HG03135 (cell line): Measurements from ENCODE around the gene COPS9.

Experiments
- ATAC-seq: cut with Tn5 transposase; IDR thresholded peaks from one replicate; pipeline ENCODE4 v1.9.1; 2021; ENCODE audit warnings: mild to moderate bottlenecking, moderate library complexity; ENCODE audit not compliant: unreplicated experiment

Gene COPS9

GRCh38 chr2:240166761-240167587, 30.9 kb upstream of the COPS9 start:
- ATAC-seq = no peak

DNA sequence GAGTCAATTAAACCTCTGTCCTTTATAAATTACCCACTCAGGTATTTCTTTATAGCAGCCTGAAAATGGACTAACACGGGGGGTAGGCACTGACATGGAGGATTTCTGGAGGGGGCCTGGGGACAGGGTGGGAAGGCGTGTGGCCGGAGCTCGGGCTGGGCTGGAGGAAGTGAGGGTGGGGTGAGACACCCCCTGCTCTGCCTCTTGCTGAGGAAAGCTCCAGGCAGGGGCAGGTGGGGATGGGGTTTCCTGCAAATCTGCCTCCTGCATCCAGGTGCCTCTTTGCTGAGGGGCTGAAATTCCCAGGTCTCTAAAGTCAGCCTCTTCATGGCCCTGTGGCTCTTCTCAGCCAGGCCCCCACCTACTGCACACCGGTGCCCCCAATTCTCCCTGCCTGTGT, 30.1 kb upstream of the COPS9 start:
- no peak for ATAC-seq

DNA sequence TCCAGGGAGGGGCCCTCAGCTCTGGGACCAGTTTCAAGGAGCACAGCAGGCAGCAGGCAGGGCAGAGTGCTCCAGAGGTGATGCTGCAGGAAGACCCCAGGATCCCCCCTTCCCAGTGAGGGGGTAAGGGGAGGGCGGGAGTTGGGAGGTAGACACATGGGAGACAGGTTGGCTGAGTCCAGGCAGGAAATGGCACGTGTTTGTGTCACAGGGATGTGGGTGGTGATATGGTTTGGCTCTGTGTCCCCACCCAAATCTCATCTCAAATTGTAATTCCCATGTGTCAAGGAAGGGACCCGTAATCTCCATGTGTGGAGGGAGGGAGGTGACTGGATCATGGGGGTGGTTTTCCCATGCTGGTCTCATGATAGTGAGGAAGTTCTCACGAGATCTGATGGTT, 29.6 kb upstream of the COPS9 start:
- no peak for ATAC-seq

GRCh38 chr2:240165034-240165433, 28.9 kb upstream of the COPS9 start:
- ATAC-seq = no peak

DNA sequence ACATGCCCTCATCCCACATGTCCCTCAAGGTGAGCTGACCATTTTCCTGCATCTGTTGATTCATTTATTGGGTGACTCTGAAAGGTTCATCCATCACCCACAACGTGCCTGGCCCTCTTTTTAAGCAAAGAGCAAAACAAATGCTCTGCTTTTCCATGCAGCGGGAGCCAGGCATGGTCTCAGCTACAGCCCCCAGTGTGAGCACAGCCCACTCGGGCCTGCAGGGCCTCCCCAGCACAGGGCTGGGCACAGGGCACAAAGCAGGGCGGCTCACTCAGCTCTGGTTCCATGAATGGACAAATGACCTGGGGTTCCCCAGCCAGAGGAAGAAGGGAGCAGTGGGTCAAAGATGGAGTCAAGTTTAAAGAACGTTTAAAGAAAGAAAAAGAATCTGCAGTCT, 28.5 kb upstream of the COPS9 start:
- no peak for ATAC-seq

GRCh38 chr2:240163844-240164574, 27.9 kb upstream of the COPS9 start:
- no peak for ATAC-seq

DNA sequence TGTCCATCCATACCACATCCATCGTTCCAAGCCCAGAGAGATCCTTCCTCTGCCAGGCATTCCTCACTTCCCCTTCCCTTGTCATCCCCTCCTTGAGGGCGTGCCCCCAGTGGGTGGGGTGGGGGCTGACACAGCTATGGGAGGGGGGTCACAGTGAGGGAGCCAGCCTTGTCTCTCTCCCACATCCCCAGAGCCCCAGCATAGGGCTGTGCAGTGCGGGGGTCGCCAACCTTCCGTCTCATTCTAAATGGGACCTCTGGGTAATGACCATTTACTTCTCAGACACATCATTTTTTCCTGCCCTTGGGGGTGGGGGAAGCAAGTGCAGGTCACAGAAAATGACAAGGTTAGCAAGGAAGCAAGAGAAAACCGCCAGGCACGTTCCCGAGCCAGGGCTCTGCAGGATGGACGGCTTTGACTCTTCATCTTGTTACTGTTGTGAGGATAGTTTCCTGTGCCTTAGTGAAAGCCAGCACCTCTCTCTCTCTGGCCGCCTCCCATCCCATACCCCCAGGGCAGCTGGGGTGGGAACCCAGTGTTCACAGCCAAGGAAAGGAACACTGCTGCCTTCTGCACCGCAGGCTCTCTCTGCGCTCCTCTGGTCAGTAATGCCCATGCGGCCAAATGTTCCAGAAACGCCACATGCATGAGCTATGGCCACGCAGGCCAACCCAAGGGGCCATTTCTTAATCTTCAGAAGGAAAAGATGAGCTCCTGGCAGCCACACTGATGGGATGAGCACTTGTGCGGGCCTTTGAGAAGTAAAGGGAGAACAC, 27.0 kb upstream of the COPS9 start:
- ATAC-seq = no peak

DNA sequence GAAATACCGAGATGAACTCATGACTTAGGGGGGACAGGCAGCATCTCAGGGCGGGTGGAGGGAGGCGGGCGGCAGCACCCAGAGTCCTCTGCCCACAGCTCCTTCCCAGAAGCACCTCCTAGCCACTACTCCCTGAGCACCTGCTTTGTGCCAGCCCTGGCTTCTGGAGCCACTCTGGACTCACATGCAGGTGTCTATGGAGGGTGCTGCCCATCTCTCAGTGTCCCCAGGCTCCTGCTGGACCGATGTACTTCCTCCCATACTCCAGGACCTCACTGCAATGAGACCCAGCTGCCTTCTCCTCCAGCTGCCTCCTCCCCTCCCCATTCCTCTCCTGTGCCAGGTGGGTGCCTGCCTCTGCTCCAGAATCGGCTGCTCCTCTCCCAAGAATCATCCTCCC, 26.4 kb upstream of the COPS9 start:
- ATAC-seq = no peak

DNA sequence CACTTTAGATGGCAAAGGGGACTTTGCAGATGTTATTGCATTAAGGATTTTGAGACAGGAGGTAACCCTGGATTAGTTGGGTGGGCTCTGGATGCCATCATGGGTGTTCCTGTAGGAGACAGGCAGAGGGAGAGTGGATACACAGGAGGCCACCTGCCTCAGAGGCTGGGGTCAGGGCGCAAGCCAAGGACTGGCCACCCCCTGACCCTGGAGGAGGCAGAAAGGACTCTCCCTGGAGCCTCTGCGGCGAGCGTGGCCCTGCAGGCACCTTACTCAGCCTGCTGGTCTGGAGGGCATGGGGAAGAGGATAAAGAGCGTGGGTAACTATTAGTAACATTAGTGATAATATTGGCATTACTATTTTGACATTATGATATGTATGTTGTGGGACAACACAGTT, 25.9 kb upstream of the COPS9 start:
- ATAC-seq = no peak

DNA sequence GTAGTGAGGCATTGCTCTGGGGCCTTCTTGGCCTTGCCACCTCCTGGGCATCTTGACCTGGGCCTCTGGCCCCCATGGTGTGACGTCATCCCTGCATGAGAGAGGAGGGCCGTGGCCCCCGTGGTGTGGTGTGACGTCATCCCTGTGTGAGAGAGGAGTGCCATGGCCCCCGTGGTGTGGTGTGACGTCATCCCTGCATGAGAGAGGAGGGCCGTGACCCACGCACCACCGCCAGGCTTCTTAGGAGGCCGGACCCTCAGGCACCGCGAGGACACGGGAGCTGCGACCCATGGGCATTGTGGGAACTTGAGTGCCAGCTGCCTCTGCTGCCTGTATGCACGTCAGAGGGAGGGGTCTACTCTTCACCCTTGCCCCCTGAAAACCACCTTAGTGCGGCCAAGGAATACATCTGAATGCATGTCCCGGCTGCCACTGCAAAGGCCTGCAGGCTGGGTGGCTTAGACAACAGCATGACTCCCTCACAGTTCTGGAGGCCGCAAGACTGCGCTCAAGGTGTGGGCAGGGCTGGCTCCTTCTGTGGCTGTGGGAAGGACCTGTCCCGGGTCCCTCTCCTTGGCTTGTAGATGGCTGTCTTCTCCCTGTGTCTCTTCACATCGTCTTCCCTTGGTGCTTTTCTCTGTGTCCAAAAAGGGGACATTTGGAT, 25.1 kb upstream of the COPS9 start:
- ATAC-seq = no peak

DNA sequence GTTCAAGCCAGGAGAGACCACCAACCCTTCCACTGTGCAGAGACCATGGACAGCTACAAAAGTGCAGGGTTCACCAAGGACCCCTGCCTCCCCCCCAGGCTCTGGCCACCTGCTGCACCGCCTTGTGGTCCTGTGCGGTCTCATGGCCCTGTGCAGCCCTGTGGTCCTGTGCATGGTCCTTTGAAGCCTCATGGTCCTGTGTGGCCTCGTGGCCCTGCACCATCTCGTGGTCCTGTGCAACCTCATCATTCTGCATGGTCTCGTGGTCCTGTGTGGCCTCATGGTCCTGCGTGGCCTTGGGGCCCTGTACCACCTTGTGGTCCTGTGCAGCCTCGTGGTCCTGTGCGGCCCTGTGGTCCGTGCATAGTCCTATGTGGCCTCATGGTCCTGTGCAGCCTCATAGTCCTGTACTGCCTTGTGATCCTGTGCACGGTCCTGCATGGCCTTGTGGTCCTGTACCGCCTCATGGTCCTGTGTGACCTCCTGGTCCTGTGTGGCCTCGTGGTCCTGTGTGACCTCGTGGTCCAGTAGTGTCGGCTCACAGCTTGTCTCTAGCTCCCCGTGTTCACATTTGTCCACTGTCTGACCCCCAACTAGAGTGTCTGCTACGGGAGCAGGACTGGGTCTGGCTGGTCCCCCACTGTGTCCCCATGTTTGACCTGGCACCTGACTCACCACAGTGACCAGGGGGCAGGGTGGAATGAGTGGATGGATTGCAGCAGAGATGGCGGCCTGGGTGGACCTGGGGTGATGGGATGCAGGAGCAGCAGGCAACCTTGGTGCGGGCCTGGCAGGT, 24.4 kb upstream of the COPS9 start:
- ATAC-seq = no peak

DNA sequence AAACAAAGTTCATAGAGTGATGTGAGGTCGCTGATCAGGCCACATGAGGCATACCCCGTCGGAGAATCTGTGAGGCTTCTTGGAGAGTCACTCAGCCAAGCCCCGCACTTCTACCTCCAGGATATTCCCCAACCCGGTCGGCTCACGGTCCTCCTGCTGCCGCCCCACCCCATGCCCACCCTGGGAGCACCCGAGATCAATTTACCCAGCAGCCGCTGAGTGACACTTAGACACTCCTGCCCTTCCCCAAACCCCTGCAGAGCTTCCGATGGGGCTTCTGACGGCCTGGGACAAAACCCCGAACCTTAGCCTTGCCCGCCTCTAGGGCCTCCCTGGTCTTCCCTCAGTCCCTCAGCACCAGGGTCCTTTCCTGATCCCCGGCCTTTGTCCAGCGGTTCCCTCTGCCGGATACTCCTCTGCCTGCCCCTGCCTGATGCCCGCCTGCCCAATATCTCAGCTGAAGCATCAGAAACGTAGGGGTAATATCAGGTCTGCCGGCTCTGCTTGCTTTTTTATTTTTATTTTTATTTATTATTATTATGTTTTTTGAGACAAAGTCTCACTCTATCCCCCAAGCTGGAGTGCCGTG, 23.2 kb upstream of the COPS9 start:
- no peak for ATAC-seq

GRCh38 chr2:240157147-240157470, 21.0 kb upstream of the COPS9 start:
- ATAC-seq = no peak

- ATAC-seq = no peak
Measured at GRCh38 chr2:240156435-240157146, 20.5 kb upstream of the COPS9 start.

DNA sequence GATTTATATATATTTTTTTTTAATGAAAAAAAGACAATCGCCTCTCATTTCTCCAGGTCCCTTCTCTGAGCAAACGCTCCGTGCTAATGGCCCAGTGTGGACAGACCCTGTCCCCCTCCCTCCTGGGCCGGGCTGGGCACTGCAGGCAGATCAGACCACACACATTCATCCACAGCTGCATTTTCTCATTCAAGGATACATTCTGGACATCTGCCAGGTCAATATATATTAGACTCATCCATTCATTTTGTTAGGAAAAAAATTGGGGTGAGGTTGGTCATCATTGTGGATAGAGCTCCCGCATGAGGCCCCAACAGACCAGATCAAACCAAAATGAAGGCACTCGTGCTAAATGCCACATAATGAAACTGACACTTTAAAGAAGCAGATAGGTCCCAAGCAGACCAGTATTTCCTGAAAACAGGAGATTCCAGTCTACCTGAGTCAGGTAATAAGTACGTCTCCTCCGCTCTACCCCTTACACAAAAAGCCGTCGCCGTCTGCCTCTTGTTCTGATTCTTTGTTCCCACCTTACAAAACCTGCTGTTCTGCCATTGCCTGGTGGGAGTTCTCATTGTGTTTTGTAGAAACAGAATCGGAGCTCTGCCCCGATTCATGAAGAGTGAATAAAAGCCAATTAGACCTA, 19.8 kb upstream of the COPS9 start:
- no peak for ATAC-seq

GRCh38 chr2:240155048-240155744, 19.1 kb upstream of the COPS9 start:
- no peak for ATAC-seq

- no peak for ATAC-seq
Measured at GRCh38 chr2:240154606-240155005, 18.5 kb upstream of the COPS9 start.

GRCh38 chr2:240153418-240153817, 17.3 kb upstream of the COPS9 start:
- no peak for ATAC-seq
